ENCODE data around the gene FAM241B.

GRCh38 chr10:69631566-69631965 lies 1.5 kb downstream of the FAM241B start:
- TF ChIP-seq, protein P1, sequence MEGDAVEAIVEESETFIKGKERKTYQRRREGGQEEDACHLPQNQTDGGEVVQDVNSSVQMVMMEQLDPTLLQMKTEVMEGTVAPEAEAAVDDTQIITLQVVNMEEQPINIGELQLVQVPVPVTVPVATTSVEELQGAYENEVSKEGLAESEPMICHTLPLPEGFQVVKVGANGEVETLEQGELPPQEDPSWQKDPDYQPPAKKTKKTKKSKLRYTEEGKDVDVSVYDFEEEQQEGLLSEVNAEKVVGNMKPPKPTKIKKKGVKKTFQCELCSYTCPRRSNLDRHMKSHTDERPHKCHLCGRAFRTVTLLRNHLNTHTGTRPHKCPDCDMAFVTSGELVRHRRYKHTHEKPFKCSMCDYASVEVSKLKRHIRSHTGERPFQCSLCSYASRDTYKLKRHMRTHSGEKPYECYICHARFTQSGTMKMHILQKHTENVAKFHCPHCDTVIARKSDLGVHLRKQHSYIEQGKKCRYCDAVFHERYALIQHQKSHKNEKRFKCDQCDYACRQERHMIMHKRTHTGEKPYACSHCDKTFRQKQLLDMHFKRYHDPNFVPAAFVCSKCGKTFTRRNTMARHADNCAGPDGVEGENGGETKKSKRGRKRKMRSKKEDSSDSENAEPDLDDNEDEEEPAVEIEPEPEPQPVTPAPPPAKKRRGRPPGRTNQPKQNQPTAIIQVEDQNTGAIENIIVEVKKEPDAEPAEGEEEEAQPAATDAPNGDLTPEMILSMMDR (conservative IDR thresholded peaks at IDR 0.05; ENCODE audit: low read depth, low read length) = no peak
- TF ChIP-seq RCOR1 (IDR thresholded peaks at IDR 0.05; ENCODE audit: insufficient replicate concordance, low read length) (no peak), POLR2A (IDR thresholded peaks at IDR 0.05; ENCODE audit: low read depth, low read length) (no peak), SMC3 (IDR thresholded peaks at IDR 0.05; ENCODE audit: low read depth, low read length) (no peak), CEBPB (IDR thresholded peaks at IDR 0.05; ENCODE audit: low read depth, low read length) (no peak), BHLHE40 (IDR thresholded peaks at IDR 0.05; ENCODE audit: low read depth, low read length) (no peak), RAD21 (IDR thresholded peaks at IDR 0.05; ENCODE audit: low read length) (no peak), MXI1 (IDR thresholded peaks at IDR 0.05; ENCODE audit: borderline replicate concordance, low read depth, low read length) (no peak), RFX5 (IDR thresholded peaks at IDR 0.05; ENCODE audit: low read depth, low read length) (no peak), MAFK (IDR thresholded peaks at IDR 0.05; ENCODE audit: low read depth, low read length) (no peak)
- TF ChIP-seq, protein P2, sequence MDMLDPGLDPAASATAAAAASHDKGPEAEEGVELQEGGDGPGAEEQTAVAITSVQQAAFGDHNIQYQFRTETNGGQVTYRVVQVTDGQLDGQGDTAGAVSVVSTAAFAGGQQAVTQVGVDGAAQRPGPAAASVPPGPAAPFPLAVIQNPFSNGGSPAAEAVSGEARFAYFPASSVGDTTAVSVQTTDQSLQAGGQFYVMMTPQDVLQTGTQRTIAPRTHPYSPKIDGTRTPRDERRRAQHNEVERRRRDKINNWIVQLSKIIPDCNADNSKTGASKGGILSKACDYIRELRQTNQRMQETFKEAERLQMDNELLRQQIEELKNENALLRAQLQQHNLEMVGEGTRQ (IDR thresholded peaks at IDR 0.05; ENCODE audit: low read depth, low read length) = no peak

Measured in IMR-90 (cell line).